Measurements from ENCODE around the gene ZNF544. TPM values are rescaled to one million over a fixed set of nuclear protein-coding genes. Genes with fewer than 3 reads are reported as not detected.

Gene ZNF544
- total RNA-seq, 4 donors from 2014 or later: 19.1 to 53.4 (median 36.0) TPM

GRCh38 chr19:58284199-58284598, 55.5 kb downstream of the ZNF544 start:
- no peaks in the 10 kb centered on the region for H3K27me3 ChIP-seq
- H3K9me3 ChIP-seq: peaks cover 0 to 3% (median 0%) of the 10 kb centered on the region in 3 donors
- intact Hi-C loops (cut with DNase I): no loop called here
- H3K4me1 ChIP-seq: peaks cover 6 to 26% (median 9%) of the 10 kb centered on the region in 3 donors
- TF ChIP-seq CTCF (IDR thresholded peaks at IDR 0.05) (no peak), POLR2A (IDR thresholded peaks at IDR 0.05) (no peak)
- H3K36me3 ChIP-seq: peaks cover 18 to 64% (median 22%) of the 10 kb centered on the region in 3 donors
- WGBS, 2 donors: 86 to 91% methylated on average over 7 of the region's 7 CpGs
- DNase-seq: no peak
- no peak overlapping the region for H3K27ac ChIP-seq
- no peak overlapping the region for H3K4me3 ChIP-seq

GRCh38 chr19:58291943-58292342, 63.2 kb downstream of the ZNF544 start:
- Histone ChIP-seq H3K27me3 (no peaks in the 10 kb centered on the region), H3K4me3 (no peak overlapping the region), H3K36me3 (peaks cover 43 to 99% (median 48%) of the 10 kb centered on the region in 3 donors), H3K27ac (no peak overlapping the region), H3K9me3 (peaks cover 0 to 75% (median 43%) of the 10 kb centered on the region in 3 donors), H3K4me1 (no peaks in the 10 kb centered on the region)
- intact Hi-C loops (cut with DNase I): no loop called here
- WGBS, 2 donors: 92% methylated on average over 7 of the region's 7 CpGs
- DNase-seq: no peak
- TF ChIP-seq CTCF (IDR thresholded peaks at IDR 0.05) (no peak), POLR2A (IDR thresholded peaks at IDR 0.05) (no peak)

DNA sequence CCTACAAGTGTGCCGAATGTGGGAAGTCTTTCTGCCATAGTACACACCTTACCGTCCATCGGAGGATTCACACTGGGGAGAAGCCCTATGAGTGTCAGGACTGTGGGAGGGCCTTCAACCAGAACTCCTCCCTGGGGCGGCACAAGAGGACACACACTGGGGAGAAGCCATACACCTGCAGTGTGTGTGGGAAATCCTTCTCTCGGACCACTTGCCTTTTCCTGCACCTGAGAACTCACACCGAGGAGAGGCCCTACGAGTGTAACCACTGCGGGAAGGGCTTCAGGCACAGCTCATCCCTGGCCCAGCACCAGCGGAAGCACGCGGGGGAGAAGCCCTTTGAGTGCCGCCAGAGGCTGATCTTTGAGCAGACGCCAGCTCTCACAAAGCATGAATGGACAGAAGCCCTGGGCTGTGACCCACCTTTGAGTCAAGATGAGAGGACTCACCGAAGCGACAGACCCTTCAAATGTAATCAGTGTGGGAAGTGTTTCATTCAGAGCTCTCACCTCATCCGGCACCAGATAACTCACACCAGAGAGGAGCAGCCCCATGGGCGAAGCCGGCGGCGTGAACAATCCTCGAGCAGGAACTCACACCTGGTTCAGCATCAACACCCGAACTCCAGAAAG, 66.1 kb downstream of the ZNF544 start:
- peaks cover 0 to 78% (median 43%) of the 10 kb centered on the region in 3 donors for H3K9me3 ChIP-seq
- H3K36me3 ChIP-seq: peaks cover 34 to 99% (median 40%) of the 10 kb centered on the region in 3 donors
- no peaks in the 10 kb centered on the region for H3K27me3 ChIP-seq
- no peak for DNase-seq
- intact Hi-C loops (cut with DNase I): no loop called here
- 97 to 98% methylated on average over 13 to 19 of the region's 22 CpGs for WGBS, 2 donors
- peak overlapping the region in 1 of 4 donors; percentile 9 for H3K4me3 ChIP-seq
- H3K4me1 ChIP-seq: no peaks in the 10 kb centered on the region
- H3K27ac ChIP-seq: no peak overlapping the region
- TF ChIP-seq POLR2A (IDR thresholded peaks at IDR 0.05) (no peak), CTCF (IDR thresholded peaks at IDR 0.05) (no peak)

DNA sequence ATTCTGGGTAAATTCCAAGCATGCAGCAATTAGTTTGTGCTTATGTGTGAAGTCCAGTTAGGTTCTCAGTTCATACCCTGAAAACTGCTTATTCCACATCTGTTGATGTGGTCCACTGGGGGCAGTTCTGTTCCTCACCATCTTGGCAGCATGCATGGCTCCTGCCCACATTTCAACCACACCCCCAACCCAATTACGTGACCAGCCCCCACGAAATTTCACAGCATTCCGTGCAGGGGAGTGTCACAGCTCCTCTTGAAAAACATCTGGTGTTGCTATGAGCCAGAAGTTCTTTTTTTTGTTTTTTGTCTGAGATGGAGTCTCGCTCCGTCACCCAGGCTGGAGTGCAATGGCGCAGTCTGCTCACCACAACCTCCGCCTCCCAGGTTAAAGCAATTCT, 67.4 kb downstream of the ZNF544 start:
- Histone ChIP-seq H3K27ac (no peak overlapping the region), H3K4me3 (no peak overlapping the region), H3K9me3 (peaks cover 0 to 69% (median 43%) of the 10 kb centered on the region in 3 donors), H3K36me3 (peaks cover 24 to 100% (median 33%) of the 10 kb centered on the region in 3 donors), H3K27me3 (no peaks in the 10 kb centered on the region), H3K4me1 (no peaks in the 10 kb centered on the region)
- TF ChIP-seq POLR2A (IDR thresholded peaks at IDR 0.05) (no peak), CTCF (IDR thresholded peaks at IDR 0.05) (no peak)
- no peak for DNase-seq
- intact Hi-C loops (cut with DNase I): no loop called here
- 87 to 93% methylated on average over 4 to 7 of the region's 7 CpGs for WGBS, 2 donors

- intact Hi-C loops (cut with DNase I): no loop called here
- no peaks in the 10 kb centered on the region for H3K27me3 ChIP-seq
- H3K27ac ChIP-seq: no peak overlapping the region
- DNase-seq: no peak
- H3K4me3 ChIP-seq: no peak overlapping the region
- 93 to 95% methylated on average over 7 of the region's 7 CpGs for WGBS, 2 donors
- TF ChIP-seq POLR2A (IDR thresholded peaks at IDR 0.05) (no peak), CTCF (IDR thresholded peaks at IDR 0.05) (no peak)
- peaks cover 0 to 10% (median 0%) of the 10 kb centered on the region in 3 donors for H3K4me1 ChIP-seq
- H3K36me3 ChIP-seq: peaks cover 0 to 62% (median 0%) of the 10 kb centered on the region in 3 donors
- H3K9me3 ChIP-seq: peaks cover 0 to 26% (median 4%) of the 10 kb centered on the region in 3 donors
Observed at GRCh38 chr19:58300620-58301019, 71.9 kb downstream of the ZNF544 start.
